Right lobe of liver (tissue), 6 donors: Measurements from ENCODE around the gene CX3CR1. TPM values are rescaled to one million over a fixed set of nuclear protein-coding genes. Genes with fewer than 3 reads are reported as not detected.

ENCODE experiments used
- ATAC-seq, 4 donors: fragments of 200-7000 bp; cut with Tn5 transposase; one replicate each; pipeline ENCODE4 v1.9.1; 2020; ENCODE audit warnings: mild to moderate bottlenecking in 4 of 4, moderate library complexity in 4 of 4
- DNase-seq, 3 donors: peaks; one replicate each; pipeline ENCODE4 v3.0.0-alpha.2; 2020
- H3K27ac ChIP-seq, 3 donors: fragments of 200-600 bp; one replicate each; pipeline ENCODE4 v1.8.0; 2022
- H3K27me3 ChIP-seq, 2 donors: fragments of 200-600 bp; one replicate each; pipeline ENCODE4 v1.8.0; 2022
- H3K36me3 ChIP-seq, 4 donors: fragments of 200-600 bp; sonication (generic) in 1 of 4; one replicate each; pipeline versions ENCODE4 v1.5.1 to v1.8.0; 2017 to 2022; ENCODE audit warnings: control low read depth in 1 of 4
- H3K4me1 ChIP-seq, 4 donors: fragments of 200-600 bp; sonication (generic) in 1 of 4; one replicate each; pipeline versions ENCODE4 v1.5.1 to v1.8.0; 2017 to 2022; ENCODE audit warnings: control low read depth in 1 of 4
- H3K4me3 ChIP-seq, 3 donors: fragments of 200-600 bp; one replicate each; pipeline ENCODE4 v1.8.0; 2022
- H3K9me3 ChIP-seq, 4 donors: fragments of 200-600 bp; sonication (generic) in 1 of 4; one replicate each; pipeline versions ENCODE4 v1.5.1 to v1.8.0; 2017 to 2022; ENCODE audit warnings: control low read depth in 1 of 4
- POLR2A ChIP-seq: fragments of 450-650 bp; IDR thresholded peaks from one replicate; pipeline ENCODE4 v1.6.1; 2017; ENCODE audit warnings: antibody characterized with exemption, mild to moderate bottlenecking
- WGBS: methylation state at CpG from one replicate; pipeline ENCODE4 v1.1.6; 2018; ENCODE audit warnings: low coverage, low lambda C conversion rate; ENCODE audit not compliant: insufficient coverage; ENCODE audit errors: missing lambda C conversion rate; 5-methylcytosine and 5-hydroxymethylcytosine counted together
- intact Hi-C, 2 donors: fragments of 100-400 bp; cut with DNase I; formaldehyde crosslinking; loops; one replicate each; pipeline versions ENCODE4 v1.11.2 to v1.14.1; 2022
- total RNA-seq, 6 experiments: library from RNA; depleted of rRNA in 2 of 6; stranded (reverse); fragments of >200 nt in 2 of 6; fragmentation: NEBNext Ultra II Directional in 3 of 6; extraction: Animal tissue kit (Norgen Biotek cat#: 25700) in 3 of 6; gene quantifications; one replicate each; pipeline versions ENCODE4 v1.1.0 to v1.2.4, GENCODE V29; 2016 to 2023
- TF ChIP-seq, protein P1 (sequence below), 4 donors: fragments of 200-600 bp in 3 of 4; fragments of 450-650 bp in 1 of 4; IDR thresholded peaks; one replicate each; pipeline versions ENCODE4 v1.5.1 to v1.8.0; 2016 to 2022; ENCODE audit warnings: antibody characterized with exemption in 4 of 4, mild to moderate bottlenecking in 2 of 4
- donor health status: DM: no; HTN: yes; CAD: no.
- donor health status: DM: no; HTN: no; CAD: no.
- donor health status: DM: no; HTN: no; CAD: no.
- donor health status: DM: no; HTN: yes; CAD: no.
- donor health status: DM: no; HTN: yes; CAD: no.

The CX3CR1 gene
- total RNA-seq, 6 experiments from 2014 or later = 0.25 to 1.8 (median 0.72) TPM; not detected in 1

DNA sequence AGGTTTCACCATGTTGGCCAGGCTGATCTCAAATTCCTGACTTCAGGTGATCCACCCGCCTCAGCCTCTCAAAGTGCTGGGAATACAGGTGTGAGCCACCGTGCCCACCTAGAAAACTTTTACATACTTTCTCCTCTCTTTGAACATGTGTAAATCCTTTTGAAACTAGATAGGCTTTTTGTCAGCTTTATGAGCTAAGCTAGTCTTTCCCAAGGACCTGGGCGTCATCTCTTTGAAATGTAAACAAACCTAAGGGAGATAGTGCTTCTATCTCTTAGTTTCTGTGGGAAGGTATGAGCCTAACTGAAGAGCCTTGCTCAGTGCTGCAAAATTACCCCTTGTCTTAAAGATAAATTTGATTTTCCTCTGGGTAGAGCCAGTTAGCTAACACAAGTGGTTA, 4.8 kb downstream of the CX3CR1 start:
- intact Hi-C loops = loop anchor here in 1 of 2 donors (5.0 kb wide), 1 partner anchor 73 kb away; no protein-coding TSS in a partner anchor
- Histone ChIP-seq H3K36me3 (no peaks in the 10 kb centered on the region), H3K4me3 (no peak overlapping the region), H3K27me3 (no peaks in the 10 kb centered on the region), H3K27ac (no peak overlapping the region), H3K9me3 (no peaks in the 10 kb centered on the region), H3K4me1 (no peaks in the 10 kb centered on the region)
- DNase-seq (no peak), ATAC-seq (no peak)
- WGBS = 33% methylated on average over 1 of the region's 3 CpGs
- TF ChIP-seq POLR2A = no peak
- TF ChIP-seq, protein P1, sequence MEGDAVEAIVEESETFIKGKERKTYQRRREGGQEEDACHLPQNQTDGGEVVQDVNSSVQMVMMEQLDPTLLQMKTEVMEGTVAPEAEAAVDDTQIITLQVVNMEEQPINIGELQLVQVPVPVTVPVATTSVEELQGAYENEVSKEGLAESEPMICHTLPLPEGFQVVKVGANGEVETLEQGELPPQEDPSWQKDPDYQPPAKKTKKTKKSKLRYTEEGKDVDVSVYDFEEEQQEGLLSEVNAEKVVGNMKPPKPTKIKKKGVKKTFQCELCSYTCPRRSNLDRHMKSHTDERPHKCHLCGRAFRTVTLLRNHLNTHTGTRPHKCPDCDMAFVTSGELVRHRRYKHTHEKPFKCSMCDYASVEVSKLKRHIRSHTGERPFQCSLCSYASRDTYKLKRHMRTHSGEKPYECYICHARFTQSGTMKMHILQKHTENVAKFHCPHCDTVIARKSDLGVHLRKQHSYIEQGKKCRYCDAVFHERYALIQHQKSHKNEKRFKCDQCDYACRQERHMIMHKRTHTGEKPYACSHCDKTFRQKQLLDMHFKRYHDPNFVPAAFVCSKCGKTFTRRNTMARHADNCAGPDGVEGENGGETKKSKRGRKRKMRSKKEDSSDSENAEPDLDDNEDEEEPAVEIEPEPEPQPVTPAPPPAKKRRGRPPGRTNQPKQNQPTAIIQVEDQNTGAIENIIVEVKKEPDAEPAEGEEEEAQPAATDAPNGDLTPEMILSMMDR (IDR thresholded peaks at IDR 0.05) = no peak

DNA sequence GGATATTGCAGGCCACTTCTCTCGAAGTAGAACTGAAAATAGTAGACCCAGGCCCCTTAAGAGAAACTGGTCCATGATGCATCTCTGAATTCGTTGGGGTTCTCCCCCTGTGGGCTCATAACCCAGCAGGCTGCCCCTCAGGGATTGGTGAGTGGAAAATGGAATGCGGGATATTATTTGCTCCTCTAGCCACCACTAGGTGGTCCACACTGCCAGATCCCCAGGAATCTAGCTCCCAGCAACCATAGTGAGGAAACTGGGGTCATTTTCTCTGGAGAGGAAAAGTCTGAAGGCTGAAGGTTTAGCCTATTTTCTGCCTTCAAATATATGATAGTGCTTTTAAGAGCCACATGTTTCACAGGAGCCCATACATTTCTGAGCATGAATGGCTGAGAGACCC, 6.7 kb downstream of the CX3CR1 start:
- no peaks in the 10 kb centered on the region for H3K4me1 ChIP-seq
- WGBS = 75% methylated on average over 2 of the region's 3 CpGs
- no peak overlapping the region for H3K27ac ChIP-seq
- intact Hi-C loops = no loop called here
- no peaks in the 10 kb centered on the region for H3K9me3 ChIP-seq
- no peaks in the 10 kb centered on the region for H3K36me3 ChIP-seq
- no peak overlapping the region for H3K4me3 ChIP-seq
- DNase-seq (peak in 1 of 3 donors; percentile 19), ATAC-seq (no peak)
- H3K27me3 ChIP-seq = no peaks in the 10 kb centered on the region
- no peak for TF ChIP-seq POLR2A
- TF ChIP-seq, protein P1 (IDR thresholded peaks at IDR 0.05) = no peak

DNA sequence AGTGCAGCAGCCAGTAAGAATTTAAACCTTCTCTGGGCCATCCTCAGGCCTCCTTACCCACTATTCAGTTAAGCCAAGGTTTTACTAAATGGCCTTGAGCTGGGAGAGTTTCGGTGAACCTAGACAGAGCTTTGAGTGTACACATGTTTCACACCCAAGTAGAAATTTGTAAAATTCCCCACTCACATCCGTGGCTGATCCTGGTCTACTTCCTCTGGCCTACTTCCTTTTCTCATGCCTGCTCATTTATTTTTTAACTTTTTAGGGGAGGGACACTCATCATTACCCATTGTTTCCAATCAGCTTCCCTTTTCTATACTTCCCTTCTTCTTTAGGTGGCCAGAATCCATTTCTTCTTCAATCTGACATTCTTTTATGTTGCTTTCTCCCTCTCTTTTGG, 7.6 kb downstream of the CX3CR1 start:
- Histone ChIP-seq H3K27ac (no peak overlapping the region), H3K4me1 (no peaks in the 10 kb centered on the region), H3K4me3 (no peak overlapping the region), H3K9me3 (no peaks in the 10 kb centered on the region), H3K36me3 (no peaks in the 10 kb centered on the region), H3K27me3 (no peaks in the 10 kb centered on the region)
- ATAC-seq (peak in 2 of 4 donors; percentile 40 to 42), DNase-seq (no peak)
- WGBS = 31% methylated on average over 1 of the region's 2 CpGs
- TF ChIP-seq POLR2A = no peak
- TF ChIP-seq, protein P1 (IDR thresholded peaks at IDR 0.05) = no peak
- intact Hi-C loops = no loop called here

DNA sequence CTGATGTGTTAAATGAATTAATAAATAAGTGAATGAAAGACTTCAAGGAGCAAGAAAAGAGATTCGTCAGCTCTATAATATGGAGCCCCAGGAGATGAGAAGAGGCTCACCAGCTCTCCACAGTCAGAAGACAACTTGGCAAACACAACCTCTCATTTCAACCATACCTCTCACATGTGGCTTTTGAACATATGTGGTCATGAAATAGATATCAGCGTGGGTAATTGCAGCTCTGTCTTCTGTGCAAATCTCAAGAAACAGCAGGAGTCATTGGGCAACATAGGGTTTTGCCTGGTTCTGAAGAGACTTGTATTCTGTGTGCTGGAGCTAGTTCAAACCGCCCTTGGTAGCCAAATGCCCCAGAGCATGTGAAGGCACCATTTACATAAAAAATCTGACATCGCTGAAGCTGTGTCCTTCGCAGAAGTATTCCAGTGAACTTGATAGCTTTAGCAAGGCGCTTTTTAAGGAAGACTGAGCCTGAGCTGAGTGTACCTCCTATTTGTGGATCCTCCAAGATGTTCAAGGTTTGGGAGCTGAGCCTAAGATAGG, 8.4 kb downstream of the CX3CR1 start:
- H3K27me3 ChIP-seq = no peaks in the 10 kb centered on the region
- WGBS = 92% methylated on average over 5 of the region's 6 CpGs
- H3K9me3 ChIP-seq = no peaks in the 10 kb centered on the region
- no peaks in the 10 kb centered on the region for H3K4me1 ChIP-seq
- intact Hi-C loops = no loop called here
- TF ChIP-seq POLR2A = no peak
- TF ChIP-seq, protein P1 (IDR thresholded peaks at IDR 0.05) = no peak
- H3K4me3 ChIP-seq = no peak overlapping the region
- DNase-seq = no peak
- H3K36me3 ChIP-seq = no peaks in the 10 kb centered on the region
- no peak for ATAC-seq
- no peak overlapping the region for H3K27ac ChIP-seq
